A673 (cell line): ENCODE data around the gene TPGS1. TPM values are rescaled to one million over a fixed set of nuclear protein-coding genes. Genes with fewer than 3 reads are reported as not detected.

Experiments used
- BruUV-seq: library from RNA; stranded (reverse); fragments of 400-500 nt; replicated peaks from 2 replicates; lab custom pipeline; 2021; lab: Mats Ljungman, UMichigan
- CTCF ChIA-PET: fragments of 300-600 bp; sonication (Branson Sonifier 250); formaldehyde crosslinking; loops from one replicate; lab custom pipeline; 2022; ENCODE audit warnings: antibody characterized with exemption; lab: Charles Lee
- POLR2A ChIA-PET: fragments of 300-600 bp; sonication (Branson Sonifier 250); formaldehyde crosslinking; loops from one replicate; lab custom pipeline; 2022; ENCODE audit warnings: antibody characterized with exemption; ENCODE audit not compliant: low non-redundant PET; lab: Charles Lee
- DNase-seq: peaks from one replicate; pipeline ENCODE4 v3.0.0-alpha.2; 2015; ENCODE audit warnings: low spot score
- H3K27ac ChIP-seq: fragments of 200-600 bp; sonication (generic); 2 replicates; pipeline ENCODE4 v1.5.1; 2016; ENCODE audit warnings: mixed run types, low read depth, mild to moderate bottlenecking, mixed read lengths, antibody characterized with exemption, low read length; ENCODE audit not compliant: poor library complexity, severe bottlenecking
- H3K27me3 ChIP-seq: fragments of 200-600 bp; sonication (generic); replicated peaks from 2 replicates; pipeline ENCODE4 v1.6.1; 2017; ENCODE audit warnings: mixed run types, low read depth, mild to moderate bottlenecking, mixed read lengths, antibody characterized with exemption, low read length; ENCODE audit not compliant: insufficient read depth, poor library complexity
- H3K36me3 ChIP-seq: fragments of 200-600 bp; sonication (generic); 2 replicates; pipeline ENCODE4 v1.6.1; 2016; ENCODE audit warnings: mixed run types, mild to moderate bottlenecking, mixed read lengths, antibody characterized with exemption, low read length; ENCODE audit not compliant: insufficient read depth, poor library complexity, severe bottlenecking
- H3K4me1 ChIP-seq: fragments of 200-600 bp; sonication (generic); 2 replicates; pipeline ENCODE4 v1.6.1; 2017; ENCODE audit warnings: mixed run types, mild to moderate bottlenecking, mixed read lengths, antibody characterized with exemption, low read length; ENCODE audit not compliant: insufficient read depth, poor library complexity, severe bottlenecking
- H3K4me3 ChIP-seq: fragments of 200-600 bp; sonication (generic); 2 replicates; pipeline ENCODE4 v1.5.1; 2016; ENCODE audit warnings: low read depth, mixed run types, mild to moderate bottlenecking, mixed read lengths, low read length; ENCODE audit not compliant: poor library complexity, severe bottlenecking
- H3K9me3 ChIP-seq: fragments of 200-600 bp; sonication (generic); 2 replicates; pipeline ENCODE4 v1.6.1; 2016; ENCODE audit warnings: mixed run types, low read depth, mild to moderate bottlenecking, mixed read lengths, antibody characterized with exemption, low read length; ENCODE audit not compliant: poor library complexity, severe bottlenecking
- EZH2 ChIP-seq: fragments of 200-600 bp; sonication (generic); IDR thresholded peaks from 2 replicates; pipeline ENCODE4 v1.6.1; 2017; ENCODE audit warnings: borderline replicate concordance, low read depth, mild to moderate bottlenecking, mixed read lengths, antibody characterized with exemption, low read length; ENCODE audit not compliant: poor library complexity, severe bottlenecking
- intact Hi-C: fragments of 100-400 bp; cut with micrococcal nuclease; formaldehyde crosslinking; loops from one replicate; pipeline ENCODE4 v1.10.0; 2022; ENCODE audit not compliant: unreplicated experiment
- total RNA-seq: library from RNA; stranded (reverse); gene quantifications from 2 replicates; pipeline ENCODE4 v1.2.3, GENCODE V29; 2021
- TF ChIP-seq, protein P1 (sequence below): fragments of 300-800, 200-600 bp; sonication (generic); conservative IDR thresholded peaks from 2 replicates; pipeline ENCODE4 v1.5.1; 2017; ENCODE audit warnings: low read depth, mild to moderate bottlenecking, antibody characterized with exemption, low read length, moderate library complexity, mixed read lengths

Gene TPGS1
- total RNA-seq, 1 experiment from 2014 or later = 22.2 TPM

DNA sequence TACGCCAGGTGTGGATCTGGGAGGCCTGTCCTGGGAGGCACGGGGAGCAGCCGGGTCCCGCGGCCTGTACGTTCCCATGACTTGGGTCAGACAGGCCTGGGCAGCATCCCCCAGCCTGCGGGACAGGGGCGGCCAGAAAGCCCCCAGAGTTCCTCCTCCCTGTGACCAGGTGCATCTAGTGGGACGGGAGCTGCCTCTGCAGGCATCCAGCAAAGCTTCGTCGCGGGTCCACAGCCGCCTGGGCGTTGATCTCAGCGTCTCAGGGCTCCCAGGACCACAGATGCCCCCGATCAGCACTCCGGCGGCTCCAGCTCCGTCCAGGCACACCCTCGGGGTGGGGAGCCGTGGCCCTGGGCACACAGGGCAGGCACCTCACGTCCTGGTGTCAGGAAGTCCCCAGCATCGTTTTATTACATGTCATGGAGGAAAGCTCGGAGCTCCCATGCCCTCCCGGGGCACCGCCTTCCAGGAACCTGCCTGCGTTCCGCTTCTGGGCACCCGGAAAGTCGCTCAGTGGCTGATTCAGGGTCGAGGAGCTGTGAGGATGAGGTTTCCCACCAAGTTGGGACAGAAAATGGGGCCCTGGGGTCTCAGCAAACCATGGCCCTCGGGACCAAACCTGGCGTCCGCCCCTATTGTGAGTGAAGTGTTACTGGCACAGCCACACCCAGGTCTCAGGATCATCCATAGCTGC lies 35.0 kb downstream of the TPGS1 start:
- Histone ChIP-seq H3K36me3 (peaks cover 25% of the 10 kb centered on the region), H3K27ac (no peak overlapping the region), H3K4me1 (no peaks in the 10 kb centered on the region), H3K9me3 (no peaks in the 10 kb centered on the region), H3K4me3 (no peak overlapping the region), H3K27me3 (no peaks in the 10 kb centered on the region)
- CTCF ChIA-PET = interaction anchor here (0.6 kb wide), 1 partner anchor 338 kb away, joined by 3 read pairs; no protein-coding TSS in a partner anchor
- no peak for DNase-seq
- no TSS peak for BruUV-seq
- POLR2A ChIA-PET = no interaction called here
- intact Hi-C loops = no loop called here
- no peak for TF ChIP-seq EZH2
- TF ChIP-seq, protein P1, sequence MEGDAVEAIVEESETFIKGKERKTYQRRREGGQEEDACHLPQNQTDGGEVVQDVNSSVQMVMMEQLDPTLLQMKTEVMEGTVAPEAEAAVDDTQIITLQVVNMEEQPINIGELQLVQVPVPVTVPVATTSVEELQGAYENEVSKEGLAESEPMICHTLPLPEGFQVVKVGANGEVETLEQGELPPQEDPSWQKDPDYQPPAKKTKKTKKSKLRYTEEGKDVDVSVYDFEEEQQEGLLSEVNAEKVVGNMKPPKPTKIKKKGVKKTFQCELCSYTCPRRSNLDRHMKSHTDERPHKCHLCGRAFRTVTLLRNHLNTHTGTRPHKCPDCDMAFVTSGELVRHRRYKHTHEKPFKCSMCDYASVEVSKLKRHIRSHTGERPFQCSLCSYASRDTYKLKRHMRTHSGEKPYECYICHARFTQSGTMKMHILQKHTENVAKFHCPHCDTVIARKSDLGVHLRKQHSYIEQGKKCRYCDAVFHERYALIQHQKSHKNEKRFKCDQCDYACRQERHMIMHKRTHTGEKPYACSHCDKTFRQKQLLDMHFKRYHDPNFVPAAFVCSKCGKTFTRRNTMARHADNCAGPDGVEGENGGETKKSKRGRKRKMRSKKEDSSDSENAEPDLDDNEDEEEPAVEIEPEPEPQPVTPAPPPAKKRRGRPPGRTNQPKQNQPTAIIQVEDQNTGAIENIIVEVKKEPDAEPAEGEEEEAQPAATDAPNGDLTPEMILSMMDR = no peak

DNA sequence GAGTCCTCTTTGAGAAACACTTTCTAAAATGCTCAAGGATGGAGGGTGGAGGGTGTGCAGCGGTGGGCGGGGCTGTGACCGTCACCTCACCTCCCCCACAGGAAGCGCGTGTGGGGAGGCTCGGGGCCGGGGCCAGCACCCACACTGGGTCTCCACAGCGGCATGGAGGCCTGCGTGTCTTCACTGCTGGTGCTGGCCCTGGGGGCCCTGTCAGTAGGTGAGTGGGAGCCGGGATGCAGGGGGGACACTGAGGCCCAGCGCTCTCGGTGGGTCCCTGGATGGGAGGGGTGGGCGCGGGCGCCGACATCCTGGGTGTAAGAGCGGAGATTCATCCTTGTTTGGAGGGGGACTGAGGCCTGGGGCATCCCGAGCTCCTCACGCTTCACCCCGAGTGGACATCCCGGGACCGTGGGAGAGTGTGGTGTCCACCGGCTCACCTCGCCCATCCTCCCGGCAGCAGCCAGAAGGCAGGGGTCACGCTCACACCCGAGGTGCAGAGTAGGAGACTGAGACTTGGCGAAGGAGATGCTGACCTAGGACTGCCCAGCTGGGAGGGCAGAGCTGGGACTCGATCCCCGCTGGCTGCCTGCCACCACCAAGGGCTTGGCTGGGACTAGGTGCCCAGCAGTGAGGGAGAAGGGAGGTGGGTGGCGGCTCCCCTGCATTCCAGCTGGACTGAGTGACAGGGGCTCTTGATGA lies 36.8 kb downstream of the TPGS1 start, which contains the start of gene GZMM:
GZMM (plus strand) TSS at position 144 of the 699 bp plus-strand sequence; CDS start at position 163, 19 bp downstream.
- no peaks in the 10 kb centered on the region for H3K4me1 ChIP-seq
- no peaks in the 10 kb centered on the region for H3K27me3 ChIP-seq
- H3K4me3 ChIP-seq = no peak within 1 kb of the TSS
- intact Hi-C loops = no loop called here
- H3K27ac ChIP-seq = no peak within 1 kb of the TSS
- H3K36me3 ChIP-seq = peaks cover 14% of the 10 kb centered on the region
- no peak for TF ChIP-seq EZH2
- TF ChIP-seq, protein P1 = no peak
- peak; percentile 50 for DNase-seq
- no peaks in the 10 kb centered on the region for H3K9me3 ChIP-seq
- no TSS peak for BruUV-seq
- POLR2A ChIA-PET = no interaction called here
- CTCF ChIA-PET = no interaction called here

DNA sequence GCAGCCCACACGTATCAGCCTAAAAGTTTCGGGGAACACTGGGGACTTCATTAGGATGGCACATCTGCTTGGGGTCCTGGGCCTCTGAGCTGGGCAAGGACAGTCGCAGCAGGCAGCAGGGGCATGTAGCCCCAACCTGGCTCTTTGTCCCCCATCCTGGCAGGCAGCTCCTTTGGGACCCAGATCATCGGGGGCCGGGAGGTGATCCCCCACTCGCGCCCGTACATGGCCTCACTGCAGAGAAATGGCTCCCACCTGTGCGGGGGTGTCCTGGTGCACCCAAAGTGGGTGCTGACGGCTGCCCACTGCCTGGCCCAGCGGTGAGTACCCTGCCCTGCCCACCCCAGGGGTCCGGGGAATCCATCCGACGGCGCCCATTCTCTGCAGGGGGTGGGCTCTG lies 39.8 kb downstream of the TPGS1 start:
- no peak for TF ChIP-seq EZH2
- Histone ChIP-seq H3K27ac (no peak overlapping the region), H3K4me1 (no peaks in the 10 kb centered on the region), H3K4me3 (no peak overlapping the region), H3K9me3 (no peaks in the 10 kb centered on the region), H3K27me3 (no peaks in the 10 kb centered on the region), H3K36me3 (peaks cover 9% of the 10 kb centered on the region)
- ChIA-PET CTCF (no interaction called here), POLR2A (no interaction called here)
- DNase-seq = no peak
- no TSS peak for BruUV-seq
- intact Hi-C loops = no loop called here
